Measurements from ENCODE around the gene RAB10.

- TF ChIP-seq POLR2A (IDR thresholded peaks at IDR 0.05; ENCODE audit: extremely low read depth, insufficient read length) = no peak
- no peak for TF ChIP-seq MYC (IDR thresholded peaks at IDR 0.05; ENCODE audit: low read depth, low read length)
- no peak for TF ChIP-seq CTCF (IDR thresholded peaks at IDR 0.05; ENCODE audit: low read depth, low read length)
- TF ChIP-seq, protein P1, sequence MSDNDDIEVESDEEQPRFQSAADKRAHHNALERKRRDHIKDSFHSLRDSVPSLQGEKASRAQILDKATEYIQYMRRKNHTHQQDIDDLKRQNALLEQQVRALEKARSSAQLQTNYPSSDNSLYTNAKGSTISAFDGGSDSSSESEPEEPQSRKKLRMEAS (IDR thresholded peaks at IDR 0.05; ENCODE audit: low read depth, low read length) = no peak
These were observed 13.6 kb upstream of the RAB10 start for GRCh38 chr2:26020231-26020640.

All from NB4 (cell line).